Transverse colon (tissue), 4 donors: Measurements from ENCODE around the gene PRRT3.
"Not testable (repeated sequence)": the region's sequence is repeated elsewhere in the genome, so short reads cannot be mapped to it uniquely, and the experiment has no call there.

Experiments
- CTCF ChIP-seq, 5 experiments: fragments of 200-600 bp in 3 of 5; fragments of 450-650 bp in 2 of 5; sonication (generic) in 3 of 5; IDR thresholded peaks; 1 replicate in 2 of 5; 2 replicates in 3 of 5; pipeline ENCODE4 v1.5.1; 2016 to 2017; ENCODE audit warnings: antibody characterized with exemption in 5 of 5, inconsistent platforms in 3 of 5, mild to moderate bottlenecking in 2 of 5, moderate library complexity in 1 of 5
- EP300 ChIP-seq: sonication (generic); formaldehyde crosslinking; IDR thresholded peaks from one replicate; pipeline ENCODE4 v1.6.1; 2017; ENCODE audit warnings: antibody characterized with exemption, low read depth
- POLR2A ChIP-seq: fragments of 450-650 bp; IDR thresholded peaks from one replicate; pipeline ENCODE4 v1.6.1; 2016; ENCODE audit warnings: antibody characterized with exemption, mild to moderate bottlenecking, moderate library complexity
- POLR2AphosphoS5 ChIP-seq, 3 donors: sonication (generic); formaldehyde crosslinking; IDR thresholded peaks; one replicate each; pipeline ENCODE4 v1.6.1; 2016; ENCODE audit warnings: antibody characterized with exemption in 3 of 3

- not testable (repeated sequence) for TF ChIP-seq CTCF (IDR thresholded peaks at IDR 0.05); POLR2A
- TF ChIP-seq EP300 (peak; percentile 12), POLR2AphosphoS5 (IDR thresholded peaks at IDR 0.05) (peak in 2 of 3 donors; percentile 40 to 50)
These were observed 51.2 kb downstream of the PRRT3 start for GRCh38 chr3:9900965-9901415.
